GM12878 (cell line): ENCODE measurements around the gene B3GNT3. TPM values are rescaled to one million over a fixed set of nuclear protein-coding genes. Genes with fewer than 3 reads are reported as not detected.
A peak's percentile ranks its signal among the peaks of the same experiment; 100 is the strongest.

Experiments used
- ATAC-seq: fragments of 200-7000 bp; cut with Tn5 transposase; 3 replicates; pipeline ENCODE4 v1.9.1; 2020; ENCODE audit warnings: mild to moderate bottlenecking, moderate library complexity
- BruUV-seq: library from RNA; stranded (reverse); fragments of 400-500 nt; replicated peaks from 2 replicates; lab custom pipeline; 2021; lab: Mats Ljungman, UMichigan
- CTCF ChIA-PET: fragments of 300-600 bp; sonication (Branson Sonifier 250); formaldehyde crosslinking; extraction: SDS; loops from one replicate; lab custom pipeline; 2021; ENCODE audit warnings: inconsistent platforms; lab: Yijun Ruan, JAX
- POLR2A ChIA-PET: fragments of 350-600 bp; formaldehyde crosslinking; extraction: SDS; loops from one replicate; lab custom pipeline; 2021; ENCODE audit warnings: inconsistent platforms; lab: Charles Lee
- RAD21 ChIA-PET: fragments of 300-600 bp; sonication (Branson Sonifier 250); formaldehyde crosslinking; loops from one replicate; lab custom pipeline; 2023; ENCODE audit warnings: antibody characterized with exemption; ENCODE audit not compliant: unreplicated experiment; lab: Charles Lee
- SMC1A ChIA-PET: fragments of 300-600 bp; sonication (Branson Sonifier 250); formaldehyde crosslinking; loops from one replicate; lab custom pipeline; 2023; ENCODE audit not compliant: unreplicated experiment, uncharacterized antibody; lab: Charles Lee
- DNase-seq: peaks from one replicate; pipeline ENCODE4 v3.0.0-alpha.2; 2011; ENCODE audit warnings: low read depth, low spot score
- FAIRE-seq: peaks from 3 replicates; lab custom pipeline; 2011; peaks lifted over from hg19 to GRCh38; lab: Jason Lieb, UNC
- H2AFZ ChIP-seq: 2 replicates; pipeline ENCODE4 v1.6.0; 2011; ENCODE audit warnings: low read depth, low read length, control low read depth; ENCODE audit not compliant: control insufficient read depth
- H3K27ac ChIP-seq: 2 replicates; pipeline ENCODE4 v1.5.1; 2011; ENCODE audit warnings: control low read depth; ENCODE audit not compliant: control insufficient read depth, insufficient read depth
- H3K27me3 ChIP-seq, 2 experiments: replicated peaks in 1 of 2; 2 replicates each; pipeline versions ENCODE4 v1.6.0 to v1.6.1; 2011; ENCODE audit warnings: low read length in 1 of 2; ENCODE audit not compliant: control insufficient read depth in 2 of 2, insufficient read depth in 2 of 2
- H3K36me3 ChIP-seq, 2 experiments: 2 replicates each; pipeline ENCODE4 v1.5.1; 2011; ENCODE audit warnings: low read length in 1 of 2; ENCODE audit not compliant: control insufficient read depth in 2 of 2, insufficient read depth in 2 of 2
- H3K4me1 ChIP-seq: 2 replicates; pipeline ENCODE4 v1.6.1; 2011; ENCODE audit warnings: mild to moderate bottlenecking, low read length, moderate library complexity, mixed read lengths; ENCODE audit not compliant: control insufficient read depth, insufficient read depth
- H3K4me2 ChIP-seq: 2 replicates; pipeline ENCODE4 v1.6.0; 2011; ENCODE audit warnings: control low read depth; ENCODE audit not compliant: control insufficient read depth, insufficient read depth
- H3K4me3 ChIP-seq: fragments of 200-600 bp; sonication (generic); 2 replicates; pipeline ENCODE4 v1.5.1; 2016
- H3K79me2 ChIP-seq: 2 replicates; pipeline ENCODE4 v1.6.0; 2011; ENCODE audit warnings: low read length; ENCODE audit not compliant: control insufficient read depth, insufficient read depth
- H3K9ac ChIP-seq: 2 replicates; pipeline ENCODE4 v1.8.0; 2011; ENCODE audit warnings: low read length, control low read depth, mixed read lengths; ENCODE audit not compliant: control insufficient read depth, insufficient read depth
- H3K9me3 ChIP-seq: replicated peaks from 3 replicates; pipeline ENCODE4 v1.5.1; 2011; ENCODE audit warnings: mild to moderate bottlenecking, low read length; ENCODE audit not compliant: control insufficient read depth, insufficient read depth
- H4K20me1 ChIP-seq: 2 replicates; pipeline ENCODE4 v1.6.0; 2011; ENCODE audit not compliant: control insufficient read depth, insufficient read depth
- MEF2A ChIP-seq: IDR thresholded peaks from 2 replicates; pipeline ENCODE4 v1.6.1; 2011; ENCODE audit warnings: low read depth, mild to moderate bottlenecking, low read length, moderate library complexity; ENCODE audit not compliant: insufficient read depth
- WGBS: methylation state at CpG from one replicate; pipeline ENCODE4 v1.1.6; 2016; ENCODE audit warnings: low lambda C conversion rate; ENCODE audit not compliant: insufficient replicate concordance, insufficient coverage; ENCODE audit errors: missing lambda C conversion rate; 5-methylcytosine and 5-hydroxymethylcytosine counted together
- in situ Hi-C: fragments of 300-500 bp; cut with MboI; formaldehyde crosslinking; loops from 9 replicates; pipeline ENCODE4 v1.14.3; 2018; ENCODE audit warnings: mixed read lengths
- intact Hi-C: fragments of 100-400 bp; cut with micrococcal nuclease; formaldehyde crosslinking; loops from one replicate; pipeline ENCODE4 v1.14.2; 2022; ENCODE audit not compliant: unreplicated experiment
- polyA plus RNA-seq, 11 experiments: library from polyadenylated mRNA; depleted of rRNA in 4 of 11; unstranded in 6 of 11; stranded (reverse) in 5 of 11; fragments of >200 nt; fragmentation: Nextera tagmentation in 4 of 11; fragmentation: Illumina TruSeq in 1 of 11; extraction: Ambion mirVana in 4 of 11; extraction: Trizol in 1 of 11; gene quantifications; 1 replicate in 1 of 11; 2 replicates in 10 of 11; pipeline versions ENCODE4 v1.2.1 to v1.2.3, GENCODE V29; 2011 to 2016; ENCODE audit warnings: inconsistent platforms in 2 of 11, missing spikeins in 2 of 11, low read depth in 1 of 11
- total RNA-seq, 4 experiments: library from RNA; depleted of rRNA in 3 of 4; stranded (reverse); fragments of >200 nt in 3 of 4; fragmentation: Illumina TruSeq in 1 of 4; extraction: Trizol in 1 of 4; gene quantifications; 2 replicates each; pipeline versions ENCODE4 v1.2.1 to v1.2.3, GENCODE V29; 2013 to 2021
- TF ChIP-seq, protein P1 (sequence below): IDR thresholded peaks from 2 replicates; pipeline ENCODE4 v1.6.1; 2011; ENCODE audit warnings: low read depth, mild to moderate bottlenecking, low read length, moderate library complexity, borderline replicate concordance; ENCODE audit errors: extremely low read depth
- TF ChIP-seq, protein P2 (sequence below): fragments of 450-650 bp; IDR thresholded peaks from 2 replicates; pipeline ENCODE4 v1.6.1; 2016; ENCODE audit warnings: mild to moderate bottlenecking
- TF ChIP-seq, protein P3 (sequence below): fragments of 450-650 bp; IDR thresholded peaks from 2 replicates; pipeline ENCODE4 v1.6.1; 2017; ENCODE audit warnings: low read depth, mild to moderate bottlenecking, moderate library complexity

B3GNT3 gene
- total and polyA plus RNA-seq, 10 of the 15 experiments (the other 5 are each of a cell fraction or from before 2014, with no cell fraction given) = not detected

DNA sequence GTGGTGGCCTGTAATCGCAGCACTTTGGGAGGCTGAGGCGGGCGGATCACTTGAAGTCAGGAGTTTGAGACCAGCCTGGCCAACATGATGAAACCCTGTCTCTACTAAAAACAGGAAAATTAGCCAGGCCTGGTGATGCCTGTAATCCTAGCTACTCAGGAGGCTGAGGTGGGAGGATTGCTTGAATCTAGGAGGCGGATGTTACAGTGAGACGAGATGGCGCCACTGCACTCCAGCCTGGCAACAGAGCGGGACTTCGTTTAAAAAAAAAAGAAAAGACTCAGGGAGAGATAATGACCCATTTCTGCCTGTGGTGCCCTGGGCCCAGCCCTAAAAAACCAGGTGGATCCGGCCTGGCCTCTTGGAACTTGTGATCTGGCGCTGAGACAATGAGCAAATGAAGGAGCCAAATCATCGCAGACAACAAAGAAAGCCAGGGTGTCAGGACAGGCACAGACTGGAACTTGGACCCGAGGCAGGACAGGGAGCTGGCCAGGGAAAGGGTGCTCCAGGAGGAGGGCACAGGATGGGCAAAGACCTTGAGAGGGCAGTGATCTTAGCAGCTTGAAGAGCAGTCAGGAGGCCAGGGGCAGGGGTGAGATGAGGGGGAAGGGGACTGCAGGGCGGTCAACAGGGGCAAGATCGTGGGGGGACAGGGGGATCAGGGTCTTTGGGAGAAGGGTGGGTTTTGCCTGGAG lies 53.8 kb downstream of the B3GNT3 start:
- H3K27me3 ChIP-seq = no peaks in the 10 kb centered on the region
- H3K4me1 ChIP-seq = peaks cover 36% of the 10 kb centered on the region
- H3K9ac ChIP-seq = no peak overlapping the region
- intact Hi-C loops = no loop called here
- no TSS peak for BruUV-seq
- H4K20me1 ChIP-seq = no peaks in the 10 kb centered on the region
- H3K79me2 ChIP-seq = peaks cover 25% of the 10 kb centered on the region
- no peak for ATAC-seq
- 0 out of 2 replicates have a peak overlapping the region, but pooled peaks have one; percentile 72 for H3K4me3 ChIP-seq
- RAD21 ChIA-PET = interaction anchor here (1.3 to 5.3 kb wide), 4 partner anchors 10 to 94 kb away, joined by 3 to 56 read pairs (median 10); partner anchors contain the start of genes CCDC124 and RPL18A
- H2AFZ ChIP-seq = no peak overlapping the region
- no peaks in the 10 kb centered on the region for H3K9me3 ChIP-seq
- POLR2A ChIA-PET = interaction anchor here (1.1 to 2.9 kb wide), 2 partner anchors 11 to 94 kb away, joined by 7 to 23 read pairs; partner anchors contain the start of gene RPL18A
- DNase-seq = no peak
- TF ChIP-seq, protein P1, sequence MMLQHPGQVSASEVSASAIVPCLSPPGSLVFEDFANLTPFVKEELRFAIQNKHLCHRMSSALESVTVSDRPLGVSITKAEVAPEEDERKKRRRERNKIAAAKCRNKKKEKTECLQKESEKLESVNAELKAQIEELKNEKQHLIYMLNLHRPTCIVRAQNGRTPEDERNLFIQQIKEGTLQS = no peak
- TF ChIP-seq, protein P2, sequence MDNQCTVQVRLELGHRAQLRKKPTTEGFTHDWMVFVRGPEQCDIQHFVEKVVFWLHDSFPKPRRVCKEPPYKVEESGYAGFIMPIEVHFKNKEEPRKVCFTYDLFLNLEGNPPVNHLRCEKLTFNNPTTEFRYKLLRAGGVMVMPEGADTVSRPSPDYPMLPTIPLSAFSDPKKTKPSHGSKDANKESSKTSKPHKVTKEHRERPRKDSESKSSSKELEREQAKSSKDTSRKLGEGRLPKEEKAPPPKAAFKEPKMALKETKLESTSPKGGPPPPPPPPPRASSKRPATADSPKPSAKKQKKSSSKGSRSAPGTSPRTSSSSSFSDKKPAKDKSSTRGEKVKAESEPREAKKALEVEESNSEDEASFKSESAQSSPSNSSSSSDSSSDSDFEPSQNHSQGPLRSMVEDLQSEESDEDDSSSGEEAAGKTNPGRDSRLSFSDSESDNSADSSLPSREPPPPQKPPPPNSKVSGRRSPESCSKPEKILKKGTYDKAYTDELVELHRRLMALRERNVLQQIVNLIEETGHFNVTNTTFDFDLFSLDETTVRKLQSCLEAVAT = peak; percentile 79; the same call in 1 of the 2 replicates
- TF ChIP-seq, protein P3, sequence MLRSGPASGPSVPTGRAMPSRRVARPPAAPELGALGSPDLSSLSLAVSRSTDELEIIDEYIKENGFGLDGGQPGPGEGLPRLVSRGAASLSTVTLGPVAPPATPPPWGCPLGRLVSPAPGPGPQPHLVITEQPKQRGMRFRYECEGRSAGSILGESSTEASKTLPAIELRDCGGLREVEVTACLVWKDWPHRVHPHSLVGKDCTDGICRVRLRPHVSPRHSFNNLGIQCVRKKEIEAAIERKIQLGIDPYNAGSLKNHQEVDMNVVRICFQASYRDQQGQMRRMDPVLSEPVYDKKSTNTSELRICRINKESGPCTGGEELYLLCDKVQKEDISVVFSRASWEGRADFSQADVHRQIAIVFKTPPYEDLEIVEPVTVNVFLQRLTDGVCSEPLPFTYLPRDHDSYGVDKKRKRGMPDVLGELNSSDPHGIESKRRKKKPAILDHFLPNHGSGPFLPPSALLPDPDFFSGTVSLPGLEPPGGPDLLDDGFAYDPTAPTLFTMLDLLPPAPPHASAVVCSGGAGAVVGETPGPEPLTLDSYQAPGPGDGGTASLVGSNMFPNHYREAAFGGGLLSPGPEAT = no peak
- no peak for TF ChIP-seq MEF2A
- SMC1A ChIA-PET = interaction anchor here (1.4 to 3.4 kb wide), 3 partner anchors 11 to 88 kb away, joined by 4 to 19 read pairs (median 5); partner anchors contain the start of gene RPL18A
- H3K4me2 ChIP-seq = no peak overlapping the region
- peak overlapping the region; percentile 71 for H3K27ac ChIP-seq
- in situ Hi-C loops = no loop called here
- H3K36me3 ChIP-seq = 0 out of 4 replicates have a peak, but pooled peaks cover 0 to under 1% of the 10 kb centered on the region in 2 experiments
- 87% methylated on average over 14 of the region's 14 CpGs for WGBS
- FAIRE-seq = no peak
- CTCF ChIA-PET = interaction anchor here (0.7 to 8.5 kb wide), 9 partner anchors 11 to 338 kb away, joined by 3 to 78 read pairs (median 6); partner anchors contain the start of genes CCDC124 and RPL18A
